AG04449 (cell line): ENCODE measurements around the gene PPFIBP2.
A peak's percentile ranks its signal among the peaks of the same experiment; 100 is the strongest.
"Not testable (repeated sequence)": the region's sequence is repeated elsewhere in the genome, so short reads cannot be mapped to it uniquely, and the experiment has no call there.

Experiments
- CTCF ChIA-PET: fragments of 350-600 bp; formaldehyde crosslinking; extraction: SDS; loops from one replicate; lab custom pipeline; 2021; ENCODE audit warnings: antibody characterized with exemption; lab: Yijun Ruan, JAX
- POLR2A ChIA-PET: fragments of 400-600, 350-600 bp; formaldehyde crosslinking; extraction: SDS; loops from one replicate; lab custom pipeline; 2020; ENCODE audit warnings: antibody characterized with exemption, inconsistent platforms; lab: Yijun Ruan, JAX
- DNase-seq: peaks from one replicate; pipeline ENCODE4 v3.0.0-alpha.2; 2010; ENCODE audit warnings: low read depth, low spot score
- H3K4me3 ChIP-seq: 2 replicates; pipeline ENCODE4 v1.5.1; 2011; ENCODE audit warnings: low read depth, mild to moderate bottlenecking, control low read depth, low read length
- CTCF ChIP-seq: IDR thresholded peaks from one replicate; pipeline ENCODE4 v1.5.1; 2011; ENCODE audit warnings: mild to moderate bottlenecking, moderate library complexity, low read length, control low read depth, inconsistent platforms; ENCODE audit not compliant: insufficient read depth; ENCODE audit errors: missing control alignments

PPFIBP2 gene

GRCh38 chr11:7512525-7513233 is 1.1 kb upstream of the PPFIBP2 start:
- H3K4me3 ChIP-seq = peak overlapping the region; percentile 72
- no peak for DNase-seq
- ChIA-PET POLR2A (no interaction called here), CTCF (interaction anchor here (0.8 to 6.7 kb wide), 25 partner anchors 9 to 223 kb away, joined by 3 to 42 read pairs (median 6); partner anchors contain the start of gene OLFML1)
- TF ChIP-seq CTCF = no peak

- no peak for TF ChIP-seq CTCF
- H3K4me3 ChIP-seq = peak overlapping the region; percentile 72
- ChIA-PET CTCF (interaction anchor here (0.7 to 6.7 kb wide), 20 partner anchors 8 to 183 kb away, joined by 3 to 42 read pairs (median 8); partner anchors contain the start of gene OLFML1), POLR2A (no interaction called here)
- no peak for DNase-seq
These were observed 346 bp downstream of the PPFIBP2 start for GRCh38 chr11:7514099-7514591.

- DNase-seq = no peak
- H3K4me3 ChIP-seq = no peak overlapping the region
- TF ChIP-seq CTCF = no peak
- CTCF ChIA-PET = interaction anchor here (0.8 to 6.7 kb wide), 5 partner anchors 11 to 175 kb away, joined by 3 to 42 read pairs (median 5); no protein-coding TSS in a partner anchor
- POLR2A ChIA-PET = no interaction called here
These were observed 1.7 kb downstream of the PPFIBP2 start for GRCh38 chr11:7515447-7515886.

GRCh38 chr11:7516475-7516874 is 2.7 kb downstream of the PPFIBP2 start:
- DNase-seq = no peak
- no peak for TF ChIP-seq CTCF
- POLR2A ChIA-PET = no interaction called here
- CTCF ChIA-PET = interaction anchor here (1.7 to 6.7 kb wide), 2 partner anchors 141 to 174 kb away, joined by 7 to 42 read pairs; no protein-coding TSS in a partner anchor
- H3K4me3 ChIP-seq = no peak overlapping the region

- POLR2A ChIA-PET, DNase-seq, CTCF ChIA-PET, H3K4me3 ChIP-seq: not testable (repeated sequence)
These were observed 3.9 kb downstream of the PPFIBP2 start for GRCh38 chr11:7517743-7518142.

- no peak for DNase-seq
- no peak for TF ChIP-seq CTCF
- ChIA-PET POLR2A (no interaction called here), CTCF (interaction anchor here (1.4 kb wide), 1 partner anchor 176 kb away, joined by 3 read pairs; no protein-coding TSS in a partner anchor)
- no peak overlapping the region for H3K4me3 ChIP-seq
These were observed 5.2 kb downstream of the PPFIBP2 start for GRCh38 chr11:7518811-7519562.
